ENCODE results near the gene ELP1. TPM values are rescaled to one million over a fixed set of nuclear protein-coding genes. Genes with fewer than 3 reads are reported as not detected.
A peak's percentile ranks its signal among the peaks of the same experiment; 100 is the strongest.
"Not testable (repeated sequence)": the region's sequence is repeated elsewhere in the genome, so short reads cannot be mapped to it uniquely, and the experiment has no call there.

Gene ELP1, protein sequence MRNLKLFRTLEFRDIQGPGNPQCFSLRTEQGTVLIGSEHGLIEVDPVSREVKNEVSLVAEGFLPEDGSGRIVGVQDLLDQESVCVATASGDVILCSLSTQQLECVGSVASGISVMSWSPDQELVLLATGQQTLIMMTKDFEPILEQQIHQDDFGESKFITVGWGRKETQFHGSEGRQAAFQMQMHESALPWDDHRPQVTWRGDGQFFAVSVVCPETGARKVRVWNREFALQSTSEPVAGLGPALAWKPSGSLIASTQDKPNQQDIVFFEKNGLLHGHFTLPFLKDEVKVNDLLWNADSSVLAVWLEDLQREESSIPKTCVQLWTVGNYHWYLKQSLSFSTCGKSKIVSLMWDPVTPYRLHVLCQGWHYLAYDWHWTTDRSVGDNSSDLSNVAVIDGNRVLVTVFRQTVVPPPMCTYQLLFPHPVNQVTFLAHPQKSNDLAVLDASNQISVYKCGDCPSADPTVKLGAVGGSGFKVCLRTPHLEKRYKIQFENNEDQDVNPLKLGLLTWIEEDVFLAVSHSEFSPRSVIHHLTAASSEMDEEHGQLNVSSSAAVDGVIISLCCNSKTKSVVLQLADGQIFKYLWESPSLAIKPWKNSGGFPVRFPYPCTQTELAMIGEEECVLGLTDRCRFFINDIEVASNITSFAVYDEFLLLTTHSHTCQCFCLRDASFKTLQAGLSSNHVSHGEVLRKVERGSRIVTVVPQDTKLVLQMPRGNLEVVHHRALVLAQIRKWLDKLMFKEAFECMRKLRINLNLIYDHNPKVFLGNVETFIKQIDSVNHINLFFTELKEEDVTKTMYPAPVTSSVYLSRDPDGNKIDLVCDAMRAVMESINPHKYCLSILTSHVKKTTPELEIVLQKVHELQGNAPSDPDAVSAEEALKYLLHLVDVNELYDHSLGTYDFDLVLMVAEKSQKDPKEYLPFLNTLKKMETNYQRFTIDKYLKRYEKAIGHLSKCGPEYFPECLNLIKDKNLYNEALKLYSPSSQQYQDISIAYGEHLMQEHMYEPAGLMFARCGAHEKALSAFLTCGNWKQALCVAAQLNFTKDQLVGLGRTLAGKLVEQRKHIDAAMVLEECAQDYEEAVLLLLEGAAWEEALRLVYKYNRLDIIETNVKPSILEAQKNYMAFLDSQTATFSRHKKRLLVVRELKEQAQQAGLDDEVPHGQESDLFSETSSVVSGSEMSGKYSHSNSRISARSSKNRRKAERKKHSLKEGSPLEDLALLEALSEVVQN (N-terminal part only)
- 52.3 TPM for polyA plus RNA-seq (ENCODE audit: insufficient read length)
- long read RNA-seq, donor 1, full-length matches to known transcripts, result 2 of 9 reads
- long read RNA-seq, donor 1, partial matches to known transcripts, result 7 of 9 reads
- long read RNA-seq, donor 1, other reads (novel, unspliced or antisense), result 0 of 9 reads
- long read RNA-seq, donor 2, full-length matches to known transcripts, result 2 of 2 reads
- long read RNA-seq, donor 2, partial matches to known transcripts, result 0 of 2 reads
- long read RNA-seq, donor 2, other reads (novel, unspliced or antisense), result 0 of 2 reads
- long read RNA-seq, donor 3, partial matches to known transcripts, result 5 of 14 reads
- long read RNA-seq, donor 3, other reads (novel, unspliced or antisense), result 9 of 14 reads
- long read RNA-seq, donor 4, result 0 reads
- long read RNA-seq, donor 5, full-length matches to known transcripts, result 1 of 1 reads
- long read RNA-seq, donor 5, partial matches to known transcripts, result 0 of 1 reads
- long read RNA-seq, donor 5, other reads (novel, unspliced or antisense), result 0 of 1 reads
- long read RNA-seq, donor 6, result 0 reads
- long read RNA-seq, donor 7, full-length matches to known transcripts, result 1 of 6 reads
- long read RNA-seq, donor 7, partial matches to known transcripts, result 5 of 6 reads
- long read RNA-seq, donor 7, other reads (novel, unspliced or antisense), result 0 of 6 reads
- long read RNA-seq, donor 8, full-length matches to known transcripts, result 1 of 1 reads
- long read RNA-seq, donor 8, partial matches to known transcripts, result 0 of 1 reads
- long read RNA-seq, donor 8, other reads (novel, unspliced or antisense), result 0 of 1 reads

DNA sequence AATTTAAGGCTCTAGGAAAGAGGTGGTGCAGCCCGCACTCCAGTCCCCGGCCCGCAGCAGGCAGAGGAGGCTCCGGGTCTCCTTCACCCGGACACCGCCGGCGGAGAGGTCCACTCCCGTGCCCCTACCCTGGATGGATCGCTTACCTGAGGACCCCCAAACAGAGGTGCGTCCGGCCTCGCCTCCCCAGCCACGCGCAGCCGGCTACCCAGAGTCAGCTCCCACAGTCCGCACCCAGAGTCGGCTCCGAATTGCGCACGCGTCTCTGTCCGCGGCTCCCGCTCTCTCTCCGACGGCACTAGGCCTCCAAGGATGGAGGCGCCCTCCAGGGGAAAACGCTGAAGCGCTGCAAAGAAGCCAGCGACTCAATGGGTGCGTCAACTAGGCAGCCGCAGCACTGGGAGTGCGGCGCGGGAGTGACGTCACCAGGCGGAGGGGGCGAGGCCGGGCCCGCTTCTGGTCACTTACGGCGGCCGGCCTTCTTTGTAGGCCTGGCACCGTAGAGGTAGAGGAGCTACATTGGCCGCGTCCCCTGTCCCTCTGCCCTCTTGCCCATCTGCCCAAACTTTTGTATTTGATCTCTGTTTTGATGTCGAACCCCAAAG lies at the start of gene ELP1:
ELP1 (minus strand) TSS at position 407 of the 605 bp plus-strand sequence. CDS start 2,978 bp downstream, outside the sequence.
- peak; percentile 92 for DNase-seq

DNA sequence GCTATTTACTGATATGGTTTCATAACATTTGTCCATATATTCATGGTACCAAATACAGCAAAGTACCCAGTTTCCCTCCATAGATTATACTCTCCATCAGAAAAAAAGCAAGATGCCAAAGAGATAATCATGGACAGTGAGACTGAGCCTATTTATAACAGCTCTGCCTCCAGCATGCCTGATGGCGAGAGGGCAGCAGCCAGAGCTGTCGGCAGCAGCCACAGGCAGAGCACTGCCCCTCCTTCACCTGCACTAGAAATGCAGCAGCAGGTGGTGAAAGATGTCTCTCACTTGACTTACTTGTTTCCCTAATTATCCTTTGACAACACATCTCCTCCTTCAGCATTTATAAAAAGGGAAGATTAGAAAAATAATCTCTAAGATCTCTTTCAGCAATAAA lies 47.0 kb upstream of the ELP1 start:
- DNase-seq, result no peak

DNA sequence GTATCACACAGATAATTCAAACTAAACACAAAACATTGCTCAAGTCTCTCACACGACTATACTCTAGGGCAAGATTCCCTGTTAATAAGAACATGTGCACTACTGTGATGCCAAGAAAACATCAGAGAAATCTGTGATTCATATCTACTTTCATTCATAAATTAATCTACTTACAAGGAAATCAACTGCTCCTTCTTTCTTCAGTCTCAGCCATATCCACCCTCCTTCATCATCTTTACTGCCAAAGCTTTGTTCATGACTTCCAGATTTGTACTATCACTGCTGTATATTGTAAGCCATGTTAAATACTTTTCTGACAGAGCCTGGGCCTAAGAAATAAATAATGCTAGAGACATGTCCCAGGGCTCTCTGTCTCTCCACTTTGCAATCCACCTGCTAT lies 44.3 kb upstream of the ELP1 start:
- DNase-seq, result no peak

DNA sequence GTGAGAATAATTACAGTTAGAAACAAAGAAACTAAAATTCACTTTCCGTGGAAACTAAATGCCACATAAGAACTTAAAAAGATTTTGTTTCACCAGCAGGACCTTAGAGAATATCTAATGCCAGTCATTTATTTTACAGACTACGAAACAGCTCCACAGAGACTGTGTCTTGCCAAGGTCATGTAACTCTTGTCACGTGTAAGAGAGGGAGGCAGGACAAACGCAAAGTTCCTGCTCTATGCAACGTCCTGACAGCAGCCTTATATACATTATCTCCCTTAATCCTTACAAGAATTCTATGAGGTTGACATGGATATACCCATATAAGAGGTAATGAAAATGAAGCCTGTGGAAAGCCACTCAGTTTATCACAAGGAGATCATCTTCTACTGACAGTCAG lies 40.0 kb upstream of the ELP1 start:
- DNase-seq, result no peak

DNA sequence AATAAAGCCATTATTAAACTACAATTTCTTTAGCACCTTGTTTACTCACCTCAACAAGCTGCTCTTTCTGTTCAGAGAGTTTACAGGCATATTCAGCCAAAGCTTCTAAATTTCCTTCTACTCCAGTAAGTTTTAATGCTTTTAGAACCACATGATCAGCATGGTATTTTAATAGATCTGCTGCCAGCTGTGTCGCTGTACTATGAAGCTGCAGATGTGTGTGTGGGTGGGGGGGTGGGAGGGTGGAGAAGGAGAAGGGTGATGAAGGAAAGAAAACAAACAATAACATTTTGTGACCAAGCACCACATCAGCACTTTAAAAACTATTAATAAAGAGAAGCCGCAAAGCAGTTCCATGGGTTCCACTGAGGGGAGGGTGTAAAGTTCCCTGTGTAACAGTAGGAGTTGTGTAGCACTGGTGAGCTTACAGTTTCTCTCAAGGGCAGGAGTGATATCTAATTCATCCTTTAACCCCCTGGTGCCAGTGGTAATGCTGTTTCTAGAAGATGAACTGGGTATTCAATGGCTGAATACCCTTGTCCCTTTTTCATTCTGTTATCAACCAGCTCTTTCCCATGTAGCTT lies 38.8 kb upstream of the ELP1 start:
- DNase-seq, result no peak

DNA sequence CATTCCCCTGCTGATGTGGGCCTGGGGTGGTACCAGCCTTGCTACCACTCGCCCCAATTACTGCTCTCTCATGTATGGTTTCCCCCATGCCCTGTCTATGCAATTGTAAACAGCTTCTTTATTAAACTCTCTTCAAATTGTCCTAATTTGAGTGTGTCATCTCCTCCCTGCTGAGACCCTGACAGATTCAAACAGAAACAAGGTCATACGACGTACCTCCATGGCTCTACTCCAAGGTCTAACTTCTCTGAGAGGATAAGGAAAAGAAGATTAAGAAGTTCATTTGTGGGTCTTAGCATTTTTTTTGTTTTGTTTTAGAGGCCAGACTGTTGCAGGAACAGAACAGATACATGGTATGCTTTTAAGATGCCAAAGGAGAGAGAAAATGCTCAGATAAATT lies 38.3 kb upstream of the ELP1 start:
- no peak for DNase-seq

DNA sequence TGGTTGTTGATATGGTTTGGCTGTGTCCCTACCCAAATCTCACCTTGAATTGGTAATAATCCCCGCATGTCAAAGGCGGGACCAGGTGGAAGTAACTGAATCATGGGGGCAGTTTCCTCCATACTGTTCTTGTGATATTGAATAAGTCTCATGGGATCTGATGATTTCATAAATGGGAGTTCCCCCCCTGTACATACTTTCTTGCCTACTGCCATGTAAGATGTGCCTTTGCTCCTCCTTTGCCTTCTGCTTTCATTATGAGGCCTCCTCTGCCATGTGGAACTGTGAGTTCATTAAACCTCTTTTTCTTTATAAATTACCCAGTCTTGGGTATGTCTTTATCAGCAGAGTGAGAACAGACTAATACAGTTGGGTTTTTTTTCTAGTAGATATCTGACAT lies 37.5 kb upstream of the ELP1 start:
- DNase-seq, result not testable (repeated sequence)

DNA sequence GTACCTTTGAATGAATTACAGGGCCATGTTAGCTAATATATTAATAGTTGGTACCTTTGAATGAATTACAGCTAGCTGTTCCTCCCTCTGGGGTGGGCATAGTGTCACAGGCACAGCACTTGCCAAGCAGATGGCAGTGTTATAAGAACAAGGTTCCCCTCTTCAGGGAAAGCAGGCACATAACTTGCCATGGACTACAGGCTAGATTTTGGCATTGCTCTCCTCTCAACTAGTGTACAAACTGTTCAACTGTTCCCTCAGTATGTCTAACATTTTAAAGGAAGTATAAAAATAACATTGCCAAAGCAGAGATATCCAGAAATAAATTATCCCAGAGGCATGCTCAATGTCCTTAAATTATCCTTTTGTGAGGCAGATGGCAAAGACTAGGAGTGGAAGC lies 34.0 kb upstream of the ELP1 start:
- no peak for DNase-seq

DNA sequence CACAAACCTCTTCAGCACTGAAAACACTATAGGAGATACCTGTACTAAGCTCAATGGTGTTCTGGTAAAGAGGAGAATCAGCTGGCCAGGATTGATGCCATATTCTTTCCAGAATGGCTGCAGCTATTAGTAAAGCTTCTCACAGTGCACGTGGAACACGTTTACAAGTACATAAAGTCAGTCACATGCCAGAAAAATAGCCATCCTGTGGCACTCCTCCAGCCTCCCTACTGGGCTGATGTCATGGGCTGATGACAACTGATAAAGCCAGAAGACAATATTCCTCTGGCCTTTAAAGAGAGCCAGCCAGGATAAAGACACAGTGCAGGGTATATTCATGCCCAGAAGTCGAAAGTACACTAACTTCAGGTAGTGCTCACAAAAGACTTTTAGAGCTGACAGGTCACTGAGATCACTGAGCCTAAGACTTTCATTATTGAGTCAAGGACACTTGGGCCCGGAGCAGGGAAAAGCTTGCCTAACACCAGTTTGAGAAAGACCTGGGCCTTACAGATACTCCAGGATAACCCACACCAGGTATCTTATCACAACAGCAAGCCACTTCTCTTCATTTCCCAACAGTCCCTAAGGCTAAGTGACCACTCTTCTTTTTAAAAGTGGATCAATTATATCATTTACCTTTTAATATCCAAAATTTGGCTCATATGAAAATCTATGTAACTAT lies 29.7 kb upstream of the ELP1 start:
- DNase-seq, result no peak

DNA sequence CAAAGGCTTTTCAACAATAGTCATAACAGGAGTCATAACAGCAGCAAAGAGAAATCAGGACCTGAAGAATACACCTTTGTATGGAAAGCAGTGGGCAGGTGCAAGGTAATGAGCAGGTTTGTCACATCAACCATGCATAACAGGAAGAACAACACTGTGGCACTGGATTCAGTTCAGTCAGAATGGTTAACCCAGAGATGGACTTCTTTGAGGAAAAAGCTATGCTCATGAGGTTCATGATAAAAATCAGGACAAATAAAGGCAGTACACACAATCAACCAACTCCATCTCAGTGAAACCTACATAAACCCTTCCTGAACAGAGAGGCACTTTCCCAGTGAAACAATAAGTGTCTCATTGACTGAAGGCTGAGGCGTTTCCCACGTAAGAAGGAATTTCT lies 27.2 kb upstream of the ELP1 start:
- no peak for DNase-seq

DNA sequence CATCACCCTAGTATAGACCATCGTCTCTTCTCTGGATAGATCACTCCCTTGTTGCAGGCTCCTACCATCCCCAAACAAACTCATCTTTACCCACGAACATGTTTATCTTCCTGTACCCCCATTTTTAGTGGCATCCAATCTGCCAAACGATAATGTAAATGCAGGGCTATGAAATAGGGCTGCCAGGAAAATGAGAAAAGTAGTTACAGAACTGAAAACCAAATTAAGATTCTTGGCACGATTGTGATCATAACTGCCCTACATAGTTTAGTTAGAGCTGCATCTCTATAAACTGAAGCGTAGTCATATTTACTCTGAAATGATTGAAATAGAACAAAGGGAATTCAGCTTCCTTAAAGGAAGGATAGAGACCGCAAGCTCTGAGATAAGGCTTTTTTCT lies 26.4 kb upstream of the ELP1 start:
- DNase-seq, result no peak

DNA sequence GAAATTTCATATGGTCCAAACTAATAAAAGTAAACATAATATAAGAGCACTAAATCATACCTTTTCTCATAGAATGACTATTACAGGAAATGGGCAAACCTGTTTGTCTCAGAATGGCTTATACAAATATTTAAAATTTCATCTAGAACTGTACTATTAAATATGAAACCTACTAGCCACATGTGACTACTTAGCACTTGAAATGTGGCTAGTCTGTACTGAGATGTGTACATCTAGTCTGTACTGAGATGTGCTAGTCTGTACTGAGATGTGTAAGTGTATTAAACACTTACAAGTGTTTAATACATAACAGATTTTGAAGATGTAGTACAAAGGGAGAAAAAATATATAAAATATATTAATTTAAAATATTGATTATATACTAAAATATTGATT lies 22.7 kb upstream of the ELP1 start:
- no peak for DNase-seq

DNA sequence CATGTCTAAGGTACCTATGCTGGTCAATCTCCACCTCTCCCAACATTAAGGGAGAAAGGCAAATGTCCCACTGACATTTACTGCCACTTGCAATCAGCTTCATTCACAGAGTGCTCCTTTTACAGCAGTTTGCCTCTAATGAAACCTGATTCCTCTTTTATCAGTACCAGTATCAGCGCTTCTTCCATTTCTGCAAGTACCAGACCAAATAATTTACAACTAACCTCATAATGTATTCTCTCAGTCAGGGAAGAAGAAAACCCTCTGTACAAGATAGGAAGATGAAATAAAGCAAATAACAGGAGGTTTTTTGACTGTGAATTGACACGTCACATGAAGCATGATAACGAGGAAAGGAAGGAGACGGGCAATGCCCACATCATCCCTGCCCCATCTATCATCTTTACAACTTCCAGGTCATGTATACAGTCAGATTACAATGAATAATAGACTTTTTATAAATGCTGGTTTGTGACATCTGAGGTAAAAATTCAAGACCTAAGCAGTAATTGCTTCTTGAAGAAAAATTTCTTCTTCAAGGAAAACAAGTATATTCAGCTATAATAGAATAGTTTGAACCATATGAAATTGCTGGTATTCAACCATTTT lies 22.2 kb upstream of the ELP1 start:
- no peak for DNase-seq

DNA sequence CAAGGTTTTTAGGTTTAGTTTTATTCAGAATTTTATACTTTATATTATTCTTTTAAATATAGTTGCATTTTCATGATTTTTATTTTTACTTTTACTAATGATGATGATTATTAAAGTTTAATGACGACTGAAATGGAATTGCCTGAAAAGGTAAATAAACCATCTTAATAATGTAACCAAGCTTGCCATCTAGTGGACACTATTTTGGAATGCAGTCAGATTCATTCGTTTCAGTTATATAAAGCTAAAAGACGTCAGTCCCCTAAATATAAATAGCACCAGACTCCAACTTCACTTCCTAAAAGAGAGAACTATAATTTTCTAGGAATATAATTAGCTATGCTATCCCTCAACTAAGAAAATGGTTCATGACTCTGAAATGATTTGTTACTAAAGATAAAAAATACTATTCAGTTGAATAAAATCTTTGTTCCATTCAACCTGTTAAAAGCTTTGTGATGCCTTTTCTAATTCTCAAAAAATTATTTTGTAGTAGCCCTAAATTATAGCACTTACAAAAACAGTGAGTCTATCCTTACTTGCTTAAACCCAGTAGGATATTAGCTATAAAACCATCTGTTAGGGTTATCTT lies 20.2 kb upstream of the ELP1 start:
- DNase-seq, result peak; percentile 51

DNA sequence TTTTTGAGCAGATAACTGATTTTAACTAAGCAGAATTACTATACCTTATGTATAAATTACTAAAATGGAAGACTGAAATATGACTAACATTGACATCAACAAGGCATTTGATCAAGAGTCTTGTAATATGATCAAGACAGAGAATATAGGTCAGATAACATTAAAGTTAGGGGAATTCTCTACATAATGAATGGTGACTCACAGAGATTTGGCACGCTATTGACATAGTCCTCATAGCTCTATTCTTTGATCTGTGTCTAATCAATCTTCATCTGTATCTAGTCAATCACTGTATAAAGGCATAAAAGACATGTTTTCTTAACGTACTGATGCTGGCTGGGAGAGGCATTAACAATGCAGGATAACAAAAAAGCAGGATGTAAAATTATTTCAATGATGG lies 17.7 kb upstream of the ELP1 start:
- no peak for DNase-seq

DNA sequence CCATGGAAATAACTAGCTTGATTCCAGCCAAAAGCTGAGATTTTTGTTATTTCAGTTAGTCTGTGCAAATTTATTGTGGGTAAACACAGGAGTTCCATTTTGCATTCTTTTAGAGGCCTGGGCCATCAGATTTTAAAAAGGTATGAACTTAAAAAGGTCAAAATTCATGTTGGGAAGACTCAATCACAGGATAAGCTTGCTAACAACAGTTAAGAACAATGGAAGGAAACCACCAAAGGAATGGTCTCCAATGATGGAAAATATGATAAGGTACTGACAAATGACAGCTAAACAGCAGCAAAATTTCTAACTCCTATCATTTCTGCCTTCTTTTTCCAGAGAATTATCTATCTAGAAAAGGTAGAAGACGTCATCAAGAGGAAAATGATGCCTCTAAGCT lies 16.2 kb upstream of the ELP1 start:
- DNase-seq, result no peak

DNA sequence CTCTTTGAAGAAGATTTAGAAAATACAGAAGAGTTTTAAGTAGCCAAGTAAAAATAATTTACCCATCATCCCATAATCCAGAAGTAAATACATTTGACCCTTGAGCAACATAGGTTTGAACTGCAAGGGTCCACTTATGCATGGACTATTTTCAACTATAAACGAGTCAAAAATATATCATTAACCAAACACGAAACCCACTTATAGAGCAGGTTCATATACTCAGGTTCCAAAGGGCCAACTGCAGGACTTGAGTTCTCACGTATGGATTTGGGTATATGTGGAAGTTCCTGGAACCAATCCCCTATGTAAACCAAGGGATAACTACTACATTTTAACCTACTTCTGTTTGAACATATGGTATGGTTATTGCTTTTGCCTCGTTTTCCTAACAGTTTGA lies 6.1 kb upstream of the ELP1 start:
- no peak for DNase-seq

DNA sequence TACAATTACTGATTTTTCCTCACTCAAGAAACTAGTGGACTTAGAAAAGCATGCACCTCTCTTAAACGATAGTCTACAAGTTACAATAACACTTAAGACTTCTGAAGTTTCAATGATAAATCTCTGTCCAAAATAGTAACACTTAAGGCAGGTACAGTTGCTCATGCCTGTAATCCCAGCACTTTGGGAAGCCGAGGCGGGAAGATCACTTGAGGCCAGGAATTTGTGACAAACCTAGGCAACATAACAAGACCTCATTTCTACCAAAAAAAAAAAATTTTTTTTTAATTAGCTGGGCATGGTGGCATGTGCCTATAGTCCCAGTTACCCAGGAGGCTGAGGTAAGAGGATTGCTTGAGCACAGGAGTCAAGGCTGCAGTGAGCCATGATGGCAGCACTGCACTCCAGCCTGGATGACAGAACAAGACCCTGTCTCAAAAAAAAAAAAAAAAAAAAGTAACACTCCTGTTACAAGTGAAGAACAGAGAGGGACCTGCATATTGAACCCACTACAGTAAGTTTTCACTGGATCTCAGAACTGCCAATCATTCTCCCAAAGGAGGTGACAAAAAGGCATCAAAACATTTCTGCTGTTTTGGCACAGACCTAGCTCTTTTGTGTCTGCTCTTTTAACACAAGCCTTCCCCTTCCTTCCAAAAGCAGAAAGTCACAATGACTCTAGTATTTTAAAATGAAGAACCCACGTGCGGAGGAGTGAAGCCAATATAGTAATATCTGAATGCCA lies 3.8 kb upstream of the ELP1 start:
- no peak for DNase-seq

All from left kidney (tissue), 8 donors.